AG04450 (cell line): ENCODE measurements around the gene COL9A1. TPM values are rescaled to one million over a fixed set of nuclear protein-coding genes. Genes with fewer than 3 reads are reported as not detected.

Source experiments
- CTCF ChIA-PET: fragments of 300-600, 350-600 bp; formaldehyde crosslinking; extraction: SDS; loops from one replicate; lab custom pipeline; 2022; ENCODE audit warnings: antibody characterized with exemption, inconsistent platforms; lab: Charles Lee
- POLR2A ChIA-PET: fragments of 350-600 bp; formaldehyde crosslinking; extraction: SDS; loops from one replicate; lab custom pipeline; 2021; ENCODE audit warnings: antibody characterized with exemption, inconsistent platforms; lab: Yijun Ruan, JAX
- DNase-seq: peaks from one replicate; pipeline ENCODE4 v3.0.0-alpha.2; 2011; ENCODE audit warnings: low read depth, low spot score
- H3K27ac ChIP-seq: one replicate; pipeline ENCODE4 v1.5.1; 2012; ENCODE audit warnings: low read depth, low read length, control low read depth
- H3K27me3 ChIP-seq: one replicate; pipeline ENCODE4 v1.6.0; 2012; ENCODE audit warnings: low read length; ENCODE audit not compliant: control insufficient read depth, insufficient read depth
- H3K4me3 ChIP-seq: 2 replicates; pipeline ENCODE4 v1.5.1; 2011; ENCODE audit warnings: mild to moderate bottlenecking, low read depth, low read length, control low read depth
- H3K9me3 ChIP-seq: 2 replicates; pipeline ENCODE4 v1.5.1; 2012; ENCODE audit warnings: low read length; ENCODE audit not compliant: control insufficient read depth, insufficient read depth
- CTCF ChIP-seq: IDR thresholded peaks from 2 replicates; pipeline ENCODE4 v1.5.1; 2011; ENCODE audit warnings: low read depth, low read length, control low read depth, inconsistent platforms
- polyA plus RNA-seq: library from polyadenylated mRNA; depleted of rRNA; stranded (reverse); fragments of >200 nt; gene quantifications from 2 replicates; pipeline ENCODE4 v1.2.3, GENCODE V29; 2011

The COL9A1 gene
- polyA plus RNA-seq, 1 experiment = not detected

- H3K27me3 ChIP-seq = no peaks in the 10 kb centered on the region
- no peak for DNase-seq
- TF ChIP-seq CTCF = no peak
- H3K9me3 ChIP-seq = no peaks in the 10 kb centered on the region
- no peak overlapping the region for H3K27ac ChIP-seq
- ChIA-PET CTCF (no interaction called here), POLR2A (no interaction called here)
- no peak overlapping the region for H3K4me3 ChIP-seq
Observed at GRCh38 chr6:70258483-70258882, 44.4 kb downstream of the COL9A1 start.

GRCh38 chr6:70257768-70258273, 45.1 kb downstream of the COL9A1 start:
- TF ChIP-seq CTCF = no peak

GRCh38 chr6:70254784-70255183, 48.1 kb downstream of the COL9A1 start:
- no peak overlapping the region for H3K27ac ChIP-seq
- no peak for DNase-seq
- ChIA-PET POLR2A (no interaction called here), CTCF (interaction anchor here (2.8 kb wide), 1 partner anchor 34 kb away, joined by 19 read pairs; no protein-coding TSS in a partner anchor)
- H3K4me3 ChIP-seq = no peak overlapping the region
- H3K9me3 ChIP-seq = no peaks in the 10 kb centered on the region
- TF ChIP-seq CTCF = no peak
- no peaks in the 10 kb centered on the region for H3K27me3 ChIP-seq

More at GRCh38 chr6:70257768-70258273, 45.1 kb downstream of the COL9A1 start:
- H3K4me3 ChIP-seq = no peak overlapping the region
- POLR2A ChIA-PET = no interaction called here
- no peaks in the 10 kb centered on the region for H3K9me3 ChIP-seq
- no peak overlapping the region for H3K27ac ChIP-seq
- CTCF ChIA-PET = interaction anchor here (1.0 kb wide), 1 partner anchor 36 kb away, joined by 3 read pairs; no protein-coding TSS in a partner anchor
- H3K27me3 ChIP-seq = no peaks in the 10 kb centered on the region
- no peak for DNase-seq

- Histone ChIP-seq H3K27ac (no peak overlapping the region), H3K4me3 (no peak overlapping the region), H3K27me3 (no peaks in the 10 kb centered on the region), H3K9me3 (no peaks in the 10 kb centered on the region)
- no peak for DNase-seq
- ChIA-PET CTCF (interaction anchor here (1.0 to 2.8 kb wide), 2 partner anchors 33 to 115 kb away, joined by 4 to 19 read pairs; no protein-coding TSS in a partner anchor), POLR2A (no interaction called here)
- no peak for TF ChIP-seq CTCF
Observed at GRCh38 chr6:70253923-70254322, 49.0 kb downstream of the COL9A1 start.

GRCh38 chr6:70252604-70253003, 50.3 kb downstream of the COL9A1 start:
- Histone ChIP-seq H3K27me3 (no peaks in the 10 kb centered on the region), H3K9me3 (no peaks in the 10 kb centered on the region), H3K4me3 (no peak overlapping the region), H3K27ac (no peak overlapping the region)
- ChIA-PET POLR2A (no interaction called here), CTCF (interaction anchor here (2.8 kb wide), 1 partner anchor 32 kb away, joined by 19 read pairs; no protein-coding TSS in a partner anchor)
- no peak for DNase-seq
- no peak for TF ChIP-seq CTCF
